Smooth muscle cell (in vitro differentiated cells): Measurements from ENCODE around the gene PROX1. TPM values are rescaled to one million over a fixed set of nuclear protein-coding genes. Genes with fewer than 3 reads are reported as not detected.

Source experiments
- DNase-seq: peaks from one replicate; lab custom pipeline; 2025; ENCODE audit not compliant: unreplicated experiment; lab: John Stamatoyannopoulos, UW
- H2AFZ ChIP-seq: fragments of 200-600 bp; sonication (generic); 2 replicates; pipeline ENCODE4 v1.6.0; 2016; ENCODE audit warnings: antibody characterized with exemption, low read depth, mild to moderate bottlenecking
- H3F3A ChIP-seq: fragments of 200-600 bp; sonication (generic); 2 replicates; pipeline ENCODE4 v1.6.0; 2017; ENCODE audit warnings: antibody characterized with exemption, low read depth
- H3K27ac ChIP-seq: fragments of 200-600 bp; sonication (generic); 2 replicates; pipeline ENCODE4 v1.5.1; 2016; ENCODE audit warnings: low read depth, mild to moderate bottlenecking
- H3K27me3 ChIP-seq: fragments of 200-600 bp; sonication (generic); 2 replicates; pipeline ENCODE4 v1.6.1; 2016; ENCODE audit warnings: low read depth, mild to moderate bottlenecking
- H3K36me3 ChIP-seq: fragments of 200-600 bp; sonication (generic); 2 replicates; pipeline ENCODE4 v1.5.1; 2016; ENCODE audit warnings: low read depth
- H3K4me1 ChIP-seq: fragments of 200-600 bp; sonication (generic); 2 replicates; pipeline ENCODE4 v1.5.1; 2016; ENCODE audit warnings: low read depth
- H3K4me2 ChIP-seq: fragments of 200-600 bp; sonication (generic); 2 replicates; pipeline ENCODE4 v1.6.0; 2016; ENCODE audit warnings: mild to moderate bottlenecking
- H3K4me3 ChIP-seq: fragments of 200-600 bp; sonication (generic); 2 replicates; pipeline ENCODE4 v1.5.1; 2016; ENCODE audit warnings: mild to moderate bottlenecking
- H3K79me2 ChIP-seq: fragments of 200-600 bp; sonication (generic); 2 replicates; pipeline ENCODE4 v1.6.0; 2016; ENCODE audit warnings: low read depth, mild to moderate bottlenecking
- H3K9ac ChIP-seq: fragments of 200-600 bp; sonication (generic); 2 replicates; pipeline ENCODE4 v1.6.0; 2016; ENCODE audit warnings: low read depth
- H3K9me3 ChIP-seq: fragments of 200-600 bp; sonication (generic); replicated peaks from 2 replicates; pipeline ENCODE4 v1.5.1; 2016; ENCODE audit warnings: low read depth
- H4K20me1 ChIP-seq: fragments of 200-600 bp; sonication (generic); 2 replicates; pipeline ENCODE4 v1.6.0; 2016; ENCODE audit warnings: low read depth
- CTCF ChIP-seq: fragments of 200-600 bp; sonication (generic); IDR thresholded peaks from 2 replicates; pipeline ENCODE4 v1.5.1; 2017; ENCODE audit warnings: borderline replicate concordance, mild to moderate bottlenecking, antibody characterized with exemption; ENCODE audit not compliant: insufficient read depth, poor library complexity, severe bottlenecking
- WGBS: methylation state at CpG from one replicate; pipeline ENCODE4 v1.1.7; 2016; ENCODE audit warnings: low lambda C conversion rate; 5-methylcytosine and 5-hydroxymethylcytosine counted together
- polyA plus RNA-seq: library from polyadenylated mRNA; unstranded; fragments of >200 nt; fragmentation: Nextera tagmentation; extraction: Ambion mirVana; gene quantifications from 2 replicates; pipeline ENCODE4 v1.2.1, GENCODE V29; 2016
- total RNA-seq: library from RNA; depleted of rRNA; stranded (reverse); fragments of >200 nt; gene quantifications from 2 replicates; pipeline ENCODE4 v1.2.3, GENCODE V29; 2014

The PROX1 gene
- total and polyA plus RNA-seq, 2 experiments from 2014 or later, result 0.24 to 2.9 TPM

- H3F3A ChIP-seq, result no peaks in the 10 kb centered on the region
- H3K4me3 ChIP-seq, result no peak overlapping the region
- H3K4me1 ChIP-seq, result no peaks in the 10 kb centered on the region
- H3K27me3 ChIP-seq, result no peaks in the 10 kb centered on the region
- H3K4me2 ChIP-seq, result no peak overlapping the region
- no peaks in the 10 kb centered on the region for H3K36me3 ChIP-seq
- DNase-seq, result no peak
- no peak overlapping the region for H3K9ac ChIP-seq
- no peak for TF ChIP-seq CTCF
- WGBS, result 87% methylated on average over 14 of the region's 16 CpGs
- no peaks in the 10 kb centered on the region for H4K20me1 ChIP-seq
- H3K9me3 ChIP-seq, result no peaks in the 10 kb centered on the region
- no peaks in the 10 kb centered on the region for H3K79me2 ChIP-seq
- no peak overlapping the region for H3K27ac ChIP-seq
- no peak overlapping the region for H2AFZ ChIP-seq
Measured at GRCh38 chr1:214075999-214076707, 88.4 kb downstream of the PROX1 start.

- H3K4me1 ChIP-seq, result no peaks in the 10 kb centered on the region
- H3K4me2 ChIP-seq, result no peak overlapping the region
- TF ChIP-seq CTCF, result no peak
- no peak overlapping the region for H3K4me3 ChIP-seq
- no peak overlapping the region for H3K9ac ChIP-seq
- H3K27me3 ChIP-seq, result no peaks in the 10 kb centered on the region
- 92% methylated on average over 7 of the region's 7 CpGs for WGBS
- H2AFZ ChIP-seq, result no peak overlapping the region
- H4K20me1 ChIP-seq, result no peaks in the 10 kb centered on the region
- H3F3A ChIP-seq, result no peaks in the 10 kb centered on the region
- H3K36me3 ChIP-seq, result no peaks in the 10 kb centered on the region
- H3K27ac ChIP-seq, result no peak overlapping the region
- H3K9me3 ChIP-seq, result no peaks in the 10 kb centered on the region
- no peak for DNase-seq
- H3K79me2 ChIP-seq, result no peaks in the 10 kb centered on the region
Measured at GRCh38 chr1:214076708-214077065, 88.9 kb downstream of the PROX1 start.

- no peaks in the 10 kb centered on the region for H3K36me3 ChIP-seq
- H3K27me3 ChIP-seq, result no peaks in the 10 kb centered on the region
- H3K27ac ChIP-seq, result no peak overlapping the region
- H4K20me1 ChIP-seq, result no peaks in the 10 kb centered on the region
- WGBS, result 62% methylated on average over 3 of the region's 3 CpGs
- H3K9me3 ChIP-seq, result no peaks in the 10 kb centered on the region
- no peaks in the 10 kb centered on the region for H3F3A ChIP-seq
- no peaks in the 10 kb centered on the region for H3K79me2 ChIP-seq
- H3K4me2 ChIP-seq, result no peak overlapping the region
- DNase-seq, result no peak
- no peak for TF ChIP-seq CTCF
- H3K4me1 ChIP-seq, result no peaks in the 10 kb centered on the region
- H3K9ac ChIP-seq, result no peak overlapping the region
- no peak overlapping the region for H3K4me3 ChIP-seq
- H2AFZ ChIP-seq, result no peak overlapping the region
Measured at GRCh38 chr1:214078950-214079349, 91.2 kb downstream of the PROX1 start.

- H2AFZ ChIP-seq, result no peak overlapping the region
- no peak overlapping the region for H3K4me3 ChIP-seq
- H3F3A ChIP-seq, result no peaks in the 10 kb centered on the region
- H3K4me1 ChIP-seq, result no peaks in the 10 kb centered on the region
- no peaks in the 10 kb centered on the region for H3K79me2 ChIP-seq
- no peak overlapping the region for H3K27ac ChIP-seq
- H3K36me3 ChIP-seq, result no peaks in the 10 kb centered on the region
- no peak for TF ChIP-seq CTCF
- no peak overlapping the region for H3K9ac ChIP-seq
- H4K20me1 ChIP-seq, result no peaks in the 10 kb centered on the region
- WGBS, result 95% methylated on average over 2 of the region's 2 CpGs
- no peaks in the 10 kb centered on the region for H3K27me3 ChIP-seq
- H3K9me3 ChIP-seq, result no peaks in the 10 kb centered on the region
- no peak for DNase-seq
- H3K4me2 ChIP-seq, result no peak overlapping the region
Measured at GRCh38 chr1:214085325-214085724, 97.6 kb downstream of the PROX1 start.
